Measurements from ENCODE around the gene C17orf78.
A peak's percentile ranks its signal among the peaks of the same experiment; 100 is the strongest.
"Not testable (repeated sequence)": the region's sequence is repeated elsewhere in the genome, so short reads cannot be mapped to it uniquely, and the experiment has no call there.

The C17orf78 gene

DNA sequence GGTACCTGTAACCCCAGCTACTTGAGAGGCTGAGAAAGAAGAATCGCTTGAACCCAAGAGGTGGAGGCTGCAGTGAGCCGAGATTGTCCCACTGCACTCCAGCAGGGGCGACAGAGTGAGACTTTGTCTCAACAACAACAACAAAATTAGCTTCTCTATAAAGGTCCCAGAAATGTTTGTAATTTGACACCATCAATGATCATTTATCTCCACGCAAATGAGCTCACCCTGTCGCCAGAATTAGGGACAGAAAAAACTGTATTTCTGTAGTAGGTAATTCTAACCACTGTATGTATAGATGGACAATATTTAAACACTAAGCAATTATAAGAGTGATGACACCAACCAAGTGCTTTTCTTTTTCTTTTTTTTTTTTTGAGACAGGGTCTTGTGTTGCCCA, 10.7 kb downstream of the C17orf78 start:
- no peak for DNase-seq (ENCODE audit: low spot score)

DNA sequence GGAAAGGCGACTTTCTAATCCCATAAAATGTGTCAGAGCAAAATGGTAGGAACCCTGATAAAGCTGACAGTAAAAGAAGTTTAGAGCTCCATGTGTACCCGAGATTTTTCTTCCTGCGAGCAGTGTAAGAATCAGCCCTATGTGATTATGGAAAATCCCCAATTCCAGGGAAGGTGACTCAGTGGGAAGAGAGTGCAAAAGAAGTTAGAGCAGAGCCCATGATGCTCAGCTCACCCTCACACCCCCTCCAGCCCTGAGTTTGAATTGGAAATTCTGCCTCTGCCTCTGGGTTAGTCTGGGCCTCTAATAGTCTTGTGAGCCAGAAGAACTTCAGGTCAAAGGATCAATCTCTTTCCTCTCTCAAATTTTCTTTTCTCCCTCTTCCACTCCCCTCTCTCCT, 12.5 kb downstream of the C17orf78 start:
- DNase-seq (ENCODE audit: low spot score): no peak

DNA sequence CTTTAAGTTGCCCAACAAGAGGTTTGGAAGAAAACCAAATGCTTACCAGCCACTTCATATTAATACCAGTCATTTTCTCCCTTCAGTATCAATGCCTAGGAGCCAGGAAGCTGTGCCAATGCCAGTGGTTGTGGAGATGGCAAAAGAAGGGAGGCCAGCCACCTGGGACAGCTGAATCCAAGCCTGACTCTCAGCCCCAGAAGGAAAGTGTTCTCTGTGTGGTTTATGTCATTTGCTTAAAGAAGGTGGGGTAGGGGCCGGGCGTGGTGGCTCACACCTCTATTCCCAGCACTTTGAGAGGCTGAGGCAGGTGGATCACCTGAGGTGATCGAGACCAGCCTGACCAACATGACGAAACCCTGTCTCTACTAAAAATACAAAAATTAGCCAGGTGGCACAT, 13.4 kb downstream of the C17orf78 start:
- no peak for DNase-seq (ENCODE audit: low spot score)

DNA sequence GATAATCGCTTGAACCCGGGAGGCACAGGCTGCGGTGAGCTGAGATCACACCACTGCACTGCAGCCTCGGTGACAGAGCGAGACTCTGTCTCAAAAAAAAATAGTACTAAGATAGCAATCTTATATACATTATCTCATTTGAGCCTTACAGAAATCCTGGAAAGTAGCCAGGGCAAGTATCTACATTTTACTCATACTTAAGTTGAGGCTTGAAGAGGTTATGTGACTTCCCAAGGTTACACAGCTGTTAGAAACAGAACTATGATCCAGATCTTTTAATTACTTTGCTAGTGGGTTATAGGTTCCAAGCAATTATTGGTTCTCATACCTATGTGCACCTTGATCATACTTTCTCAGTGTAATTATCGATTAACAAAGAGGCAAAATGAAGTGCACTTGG, 15.4 kb downstream of the C17orf78 start:
- no peak for DNase-seq (ENCODE audit: low spot score)

DNA sequence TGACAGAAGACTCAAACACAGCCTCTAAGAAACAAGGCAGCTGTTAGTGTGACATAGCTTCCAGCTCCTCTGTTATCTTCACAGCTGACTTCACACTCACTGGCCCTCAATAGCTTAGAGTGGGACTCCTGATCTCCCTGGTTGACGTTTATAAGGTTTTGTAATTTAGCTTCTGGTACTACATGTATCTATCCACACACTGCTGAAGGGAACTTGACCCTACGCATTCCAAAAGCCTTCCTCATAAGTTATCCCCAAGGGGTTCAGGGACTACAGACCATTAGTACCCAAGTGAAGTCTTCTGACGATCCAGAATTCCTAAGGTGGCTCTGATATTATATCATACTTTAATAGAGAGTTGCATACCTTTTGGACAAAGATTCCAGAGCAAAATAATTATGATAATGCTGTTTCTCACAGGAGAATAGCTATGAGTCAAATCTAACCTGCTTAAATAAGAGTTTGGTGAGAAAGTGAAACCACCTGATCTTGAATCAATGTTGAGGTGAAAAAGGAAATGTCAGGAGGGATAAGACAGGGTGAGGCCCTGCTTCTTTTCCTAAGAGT, 16.3 kb downstream of the C17orf78 start:
- no peak for DNase-seq (ENCODE audit: low spot score)

DNA sequence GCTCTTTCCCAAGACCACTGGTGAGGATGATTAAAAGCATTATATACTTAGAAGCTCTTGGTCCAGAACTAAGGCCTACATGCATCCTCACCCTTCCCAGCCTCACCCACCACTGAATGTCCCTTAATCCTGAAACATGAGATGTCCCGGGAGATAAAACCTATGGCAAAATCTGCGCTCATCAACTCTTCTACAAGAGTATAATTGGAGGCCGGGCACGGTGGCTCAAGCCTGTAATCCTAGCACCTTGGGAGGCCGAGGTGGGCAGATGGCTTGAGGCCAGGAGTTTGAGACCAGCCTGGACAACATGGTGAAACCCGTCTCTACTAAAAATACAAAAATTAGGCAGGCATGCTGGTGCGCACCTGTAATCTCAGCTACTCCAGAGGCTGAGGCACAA, 17.6 kb downstream of the C17orf78 start:
- no peak for DNase-seq (ENCODE audit: low spot score)

DNA sequence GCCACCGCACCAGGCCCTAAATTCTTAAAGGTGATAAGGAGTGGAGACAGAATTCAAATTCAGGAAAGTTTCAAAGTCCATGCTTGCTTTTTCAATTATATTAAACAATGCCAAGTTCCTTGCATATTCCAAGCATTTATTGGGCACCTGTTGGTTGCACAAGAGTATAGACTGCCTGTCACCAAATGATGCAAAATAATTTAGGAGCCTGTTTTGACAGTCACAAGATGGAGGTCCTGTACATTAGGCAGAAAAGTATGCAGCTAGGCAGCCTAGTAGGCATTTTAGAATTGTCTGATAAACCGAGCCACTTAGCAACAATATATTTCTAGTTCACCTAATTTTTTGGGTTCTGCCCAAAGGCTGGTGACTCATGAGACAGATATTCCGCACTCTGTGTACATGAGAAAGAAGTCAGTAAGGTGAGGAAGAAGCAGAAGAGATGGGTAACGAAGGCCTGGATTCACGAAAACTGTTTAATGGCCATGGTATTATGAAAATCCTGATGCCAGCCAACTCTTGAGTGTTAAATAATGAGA, 23.5 kb downstream of the C17orf78 start:
- DNase-seq (ENCODE audit: low spot score): no peak

DNA sequence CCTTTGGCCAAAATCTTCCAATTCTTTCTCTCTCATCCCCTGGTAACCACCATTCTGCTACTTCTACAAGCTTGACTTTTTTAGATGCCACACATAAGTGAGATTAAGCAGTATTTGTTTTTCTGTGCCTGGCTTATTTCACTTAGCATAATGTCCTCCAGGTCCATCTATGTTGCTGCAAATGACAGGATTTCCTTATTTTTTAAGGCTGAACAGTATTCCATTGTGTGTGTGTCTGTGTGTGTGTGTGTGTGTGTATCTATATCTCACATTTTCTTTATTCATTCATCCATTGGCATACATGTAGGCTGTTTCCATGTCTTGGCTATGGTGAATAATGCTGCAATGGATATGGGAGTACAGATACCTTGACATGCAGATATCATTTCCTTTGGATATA, 24.7 kb downstream of the C17orf78 start:
- no peak for DNase-seq (ENCODE audit: low spot score)

DNA sequence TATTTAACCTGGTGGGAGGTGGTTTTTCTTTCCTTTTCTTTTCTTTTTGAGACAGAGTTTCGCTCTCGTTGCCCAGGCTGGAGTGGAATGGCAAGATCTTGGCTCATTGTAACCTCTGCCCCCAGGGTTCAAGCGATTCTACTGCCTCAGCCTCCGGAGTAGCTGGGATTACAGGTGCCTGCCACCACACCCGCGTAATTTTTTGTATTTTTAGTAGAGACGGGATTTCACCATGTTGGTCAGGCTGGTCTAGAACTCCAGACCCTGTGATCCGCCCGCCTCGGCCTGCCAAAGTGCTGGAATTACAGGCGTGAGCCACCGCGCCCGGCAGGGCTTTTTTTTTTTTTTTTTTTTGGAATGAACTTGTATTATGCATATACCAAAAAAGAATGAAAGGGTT, 29.7 kb downstream of the C17orf78 start:
- DNase-seq (ENCODE audit: low spot score): not testable (repeated sequence)

DNA sequence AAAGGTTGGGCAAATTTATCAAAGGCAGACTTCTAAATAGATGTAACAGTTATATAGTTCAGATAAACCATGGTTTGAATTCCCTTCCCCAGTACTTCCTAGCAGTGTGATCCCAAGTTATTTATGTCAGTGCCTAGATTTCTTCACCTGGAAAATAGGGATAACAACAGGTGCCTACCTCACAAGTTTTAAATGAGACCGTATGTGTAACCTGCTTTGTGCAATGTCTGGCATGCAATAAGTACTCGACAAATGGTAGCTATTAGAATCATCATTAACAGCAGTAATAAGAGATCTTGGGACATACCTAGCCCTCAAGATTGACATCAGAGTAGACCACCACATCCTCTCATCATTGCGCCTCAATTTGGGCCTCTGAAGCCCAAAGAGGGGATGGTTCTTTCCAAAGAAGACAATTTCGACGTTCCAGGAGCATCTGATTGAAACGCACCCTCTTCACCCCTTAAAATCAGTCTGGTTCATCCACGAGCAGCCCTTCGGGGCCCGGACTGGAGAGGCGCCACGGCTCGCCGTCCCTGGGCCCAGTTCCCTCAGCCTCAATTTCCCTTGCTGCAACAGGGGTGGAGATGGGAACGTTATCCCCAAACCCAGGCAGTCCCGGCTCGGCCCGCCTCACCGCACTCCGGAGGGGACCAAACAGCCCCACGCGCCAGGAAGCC, 30.3 kb downstream of the C17orf78 start:
- no peak for DNase-seq (ENCODE audit: low spot score)

DNA sequence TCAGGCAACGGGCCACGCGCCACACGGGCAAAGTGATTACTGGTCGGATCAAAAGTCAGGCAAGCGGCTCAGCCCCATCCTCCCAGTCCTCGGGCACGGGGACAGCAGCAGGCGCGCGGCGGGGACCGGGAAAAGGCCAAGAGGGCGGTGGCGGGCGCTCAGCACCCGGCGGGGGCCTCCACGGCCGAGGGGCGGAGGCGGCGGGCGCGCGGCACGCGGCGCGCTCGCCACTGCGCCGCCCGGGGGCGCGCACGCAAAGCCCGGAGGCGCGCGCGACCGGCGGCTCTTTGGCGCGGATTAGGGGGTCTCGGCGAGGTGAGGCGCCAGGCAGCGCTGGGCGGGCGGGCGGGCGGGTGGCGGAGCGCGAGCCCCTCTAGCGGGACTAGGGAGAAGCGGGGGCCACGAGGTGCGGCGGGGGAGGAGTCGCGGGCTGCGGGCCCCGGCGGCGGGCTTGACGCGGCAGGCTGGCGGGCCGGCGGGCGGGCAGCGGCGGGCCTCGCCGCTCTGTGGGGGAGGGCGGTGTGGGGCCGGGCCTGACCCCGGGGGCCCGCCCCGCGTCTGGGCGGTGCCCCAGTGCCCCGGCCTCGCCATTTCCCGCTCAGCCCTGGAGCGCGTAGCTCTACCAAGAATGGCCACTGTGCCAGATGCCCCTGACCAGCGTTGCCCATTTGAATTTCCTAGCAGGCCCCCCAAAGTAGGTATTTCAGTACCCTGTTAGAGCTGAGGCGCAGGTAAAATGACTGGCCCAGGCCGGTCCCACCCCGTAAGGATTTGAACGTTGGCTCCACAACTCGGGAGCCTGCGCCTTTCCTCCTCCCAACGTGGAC, 31.1 kb downstream of the C17orf78 start, which contains the start of the genes ACACA and TADA2A:
ACACA (minus strand) TSS at position 202 of the 827 bp plus-strand sequence. CDS start 537 bp downstream, outside the sequence.
TADA2A (plus strand) TSS at position 252 of the 827 bp plus-strand sequence. CDS start 4,480 bp downstream, outside the sequence.
- peak; percentile 64 for DNase-seq (ENCODE audit: low spot score)

DNA sequence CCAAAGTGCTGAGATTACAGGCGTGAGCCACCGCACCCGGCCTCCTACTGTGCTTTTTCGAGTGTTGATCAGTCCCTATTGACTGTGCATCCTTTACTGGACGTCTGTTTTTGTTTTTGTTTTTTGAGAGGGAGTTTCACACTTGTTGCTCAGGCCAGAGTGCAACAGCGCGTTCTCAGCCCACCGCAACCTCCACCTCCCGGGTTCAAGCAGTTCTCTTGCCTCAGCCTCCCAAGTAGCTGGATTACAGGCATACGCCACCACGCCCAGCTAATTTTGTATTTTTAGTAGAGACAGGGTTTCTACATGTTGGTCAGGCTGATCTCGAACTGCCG, 32.3 kb downstream of the C17orf78 start:
- DNase-seq (ENCODE audit: low spot score): not testable (repeated sequence)

DNA sequence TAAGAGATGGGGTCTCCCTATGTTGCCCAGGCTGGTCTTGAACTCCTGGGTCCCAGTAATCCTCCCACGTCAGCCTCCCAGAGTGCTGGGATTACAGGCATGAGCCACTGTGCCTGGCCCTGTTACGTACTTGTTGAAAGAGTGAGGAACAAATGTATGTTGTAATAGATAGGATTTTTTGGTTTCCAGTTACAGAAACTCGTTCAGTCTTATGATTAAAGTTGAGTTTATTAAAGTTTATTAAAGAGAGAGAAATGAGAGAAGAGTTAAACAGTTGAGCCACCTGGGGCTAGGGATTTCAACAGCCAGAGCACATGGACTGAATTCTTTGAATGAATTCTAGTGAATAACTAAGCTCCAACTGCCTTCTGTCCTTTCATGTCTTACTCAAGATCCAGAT, 34.6 kb downstream of the C17orf78 start:
- no peak for DNase-seq (ENCODE audit: low spot score)

DNA sequence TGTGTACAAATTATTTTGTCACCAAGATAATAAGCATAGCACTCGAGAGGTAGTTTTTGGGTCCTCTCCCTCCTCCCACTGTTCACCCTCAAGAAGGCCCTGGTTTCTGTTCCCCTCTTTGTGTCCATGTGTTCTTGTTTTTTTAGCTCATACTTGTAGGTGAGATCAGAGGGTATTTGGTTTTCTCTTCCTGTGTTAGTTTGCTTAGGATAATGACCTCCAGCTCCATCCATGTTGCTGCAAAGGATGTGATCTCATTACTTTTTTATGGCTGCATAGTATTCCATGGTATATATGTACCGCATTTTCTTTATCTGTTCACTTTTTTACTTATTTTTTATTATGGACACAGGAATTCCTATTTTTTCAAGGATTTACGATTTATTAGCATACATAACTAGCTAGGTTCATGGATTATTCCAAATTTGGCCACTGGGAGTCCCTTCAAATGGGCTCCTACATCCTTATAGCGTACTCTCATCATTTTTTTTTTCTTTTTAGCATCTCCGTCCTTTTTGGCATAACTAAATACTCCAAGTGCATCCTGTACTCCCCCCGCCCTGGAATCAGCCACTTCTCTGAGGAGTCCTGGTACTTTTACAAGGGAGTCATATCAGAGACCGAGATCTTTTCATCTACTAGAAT, 38.2 kb downstream of the C17orf78 start:
- no peak for DNase-seq (ENCODE audit: low spot score)

DNA sequence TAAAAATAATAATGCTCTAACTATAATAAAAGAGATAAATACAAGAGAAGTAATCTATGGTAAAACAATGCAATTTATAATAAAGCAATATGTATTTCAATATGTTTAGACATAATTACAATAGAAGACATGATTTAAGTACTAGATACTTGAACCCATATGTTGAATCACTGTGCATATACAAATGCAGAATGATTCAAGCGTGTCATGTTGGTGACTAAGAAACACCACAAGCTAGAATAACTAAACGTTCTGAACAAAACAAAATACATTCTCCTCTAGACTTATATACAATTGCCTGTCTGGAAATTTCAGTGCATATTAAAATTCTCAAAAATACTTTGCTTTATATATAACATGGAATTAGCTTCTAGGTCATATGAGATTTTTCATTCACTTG, 42.1 kb downstream of the C17orf78 start:
- no peak for DNase-seq (ENCODE audit: low spot score)

DNA sequence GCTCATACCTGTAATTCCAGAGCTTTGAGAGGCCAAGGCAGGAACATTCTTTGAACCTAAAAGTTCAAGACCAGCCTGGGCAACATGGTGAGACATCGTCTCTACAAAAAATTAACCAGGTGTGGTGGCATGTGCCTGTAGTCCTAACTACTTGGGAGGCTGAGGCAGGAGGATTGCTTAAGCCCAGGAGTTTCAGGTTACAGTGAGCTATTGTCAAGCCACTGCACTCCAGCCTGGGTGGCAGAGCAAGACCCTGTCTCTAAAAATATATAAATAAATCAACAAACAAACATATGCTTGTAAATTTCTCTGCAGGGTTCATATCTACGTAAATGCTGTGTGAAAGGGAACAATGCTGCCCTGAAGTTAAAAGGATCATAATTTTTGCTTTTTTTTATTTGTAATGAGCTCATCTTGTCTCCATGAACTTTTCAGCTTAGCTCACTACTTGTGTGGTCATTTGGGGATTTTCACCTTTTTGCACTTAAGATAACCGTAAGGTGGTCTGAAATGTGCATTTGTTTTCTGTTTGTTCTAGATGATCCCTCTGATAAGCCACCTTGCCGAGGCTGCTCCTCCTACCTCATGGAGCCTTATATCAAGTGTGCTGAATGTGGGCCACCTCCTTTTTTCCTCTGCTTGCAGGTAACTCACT, 47.3 kb downstream of the C17orf78 start:
- DNase-seq (ENCODE audit: low spot score): no peak

DNA sequence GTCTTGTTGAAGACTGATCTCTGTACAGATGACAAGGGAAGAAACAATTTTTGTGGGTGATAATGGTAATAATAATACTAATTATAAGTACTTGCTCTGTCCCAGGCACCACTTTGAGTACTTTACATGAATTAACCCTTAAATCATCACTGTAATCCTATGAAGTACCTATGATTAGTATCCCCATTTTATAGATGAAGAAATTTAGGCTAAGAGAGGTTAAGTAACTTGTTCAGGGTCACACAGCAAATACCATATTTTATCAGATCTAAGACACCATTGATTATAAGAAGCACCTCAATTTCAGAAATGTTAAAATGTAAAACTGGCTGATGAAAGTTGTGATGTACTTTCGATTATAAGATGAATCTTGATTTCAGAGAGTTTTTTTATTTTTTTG, 49.5 kb downstream of the C17orf78 start:
- no peak for DNase-seq (ENCODE audit: low spot score)

DNA sequence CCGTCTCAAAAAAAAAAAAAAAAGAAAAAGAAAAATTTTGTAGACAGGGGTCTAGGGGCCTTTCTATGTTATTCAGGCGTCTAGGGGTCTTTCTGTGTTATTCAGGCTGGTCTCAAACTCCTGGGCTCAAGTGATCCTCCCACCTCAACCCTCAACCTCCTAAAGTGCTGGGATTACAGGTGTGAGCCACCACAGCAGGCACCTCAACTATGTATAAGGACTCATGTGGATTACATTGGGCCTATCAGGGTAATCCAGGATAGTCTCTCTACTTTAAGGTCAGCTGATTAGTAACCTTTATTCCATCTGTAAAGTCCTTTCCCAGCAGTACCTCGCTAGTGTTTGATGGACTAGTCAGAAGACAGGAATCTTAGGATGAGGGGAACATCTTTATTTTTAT, 53.3 kb downstream of the C17orf78 start:
- no peak for DNase-seq (ENCODE audit: low spot score)

DNA sequence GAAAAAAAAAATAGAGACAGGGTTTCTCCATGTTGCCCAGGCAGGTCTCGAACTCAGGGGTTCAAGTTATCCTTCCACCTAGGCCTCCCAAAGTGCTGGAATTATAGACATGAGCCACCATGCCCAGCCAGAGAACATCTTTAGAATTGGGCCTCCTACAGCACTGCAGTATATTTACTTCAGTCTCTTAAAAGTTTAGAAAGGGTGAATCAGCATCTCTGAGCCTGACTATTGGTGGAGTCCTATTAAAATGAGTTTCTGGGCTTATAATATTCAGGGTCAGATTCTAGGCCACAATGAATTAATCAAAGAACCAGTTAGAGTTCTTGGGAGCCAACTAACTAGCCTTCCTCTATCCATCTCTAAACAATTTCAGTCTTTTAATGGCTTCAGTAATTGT, 53.7 kb downstream of the C17orf78 start:
- DNase-seq (ENCODE audit: low spot score): no peak

DNA sequence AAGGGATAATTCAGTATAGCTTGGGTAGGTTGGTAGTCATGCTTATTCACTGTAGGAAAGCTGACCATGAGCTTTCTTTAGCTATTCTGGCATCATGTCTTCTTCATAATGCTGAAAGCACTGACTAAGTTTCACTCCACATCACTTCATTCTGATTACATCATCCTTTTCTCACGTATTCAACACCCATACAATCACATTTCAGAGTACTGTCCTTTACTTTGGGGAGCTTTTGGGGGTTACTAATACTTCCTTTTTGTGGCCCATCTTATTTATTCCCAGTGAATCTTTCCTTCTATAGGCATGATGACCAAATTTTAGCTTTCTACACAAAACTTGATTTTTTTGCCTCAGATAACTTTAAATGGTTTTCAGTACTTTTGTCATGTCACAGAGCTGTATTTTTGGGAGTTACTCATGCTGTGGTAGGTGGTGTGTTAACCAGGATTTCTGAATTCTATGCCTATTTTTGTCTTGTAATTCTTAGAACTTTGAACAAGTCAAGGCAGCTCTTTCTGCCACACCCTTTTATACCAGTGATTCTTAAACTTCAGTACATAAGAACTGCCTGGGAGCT, 54.4 kb downstream of the C17orf78 start:
- no peak for DNase-seq (ENCODE audit: low spot score)

DNA sequence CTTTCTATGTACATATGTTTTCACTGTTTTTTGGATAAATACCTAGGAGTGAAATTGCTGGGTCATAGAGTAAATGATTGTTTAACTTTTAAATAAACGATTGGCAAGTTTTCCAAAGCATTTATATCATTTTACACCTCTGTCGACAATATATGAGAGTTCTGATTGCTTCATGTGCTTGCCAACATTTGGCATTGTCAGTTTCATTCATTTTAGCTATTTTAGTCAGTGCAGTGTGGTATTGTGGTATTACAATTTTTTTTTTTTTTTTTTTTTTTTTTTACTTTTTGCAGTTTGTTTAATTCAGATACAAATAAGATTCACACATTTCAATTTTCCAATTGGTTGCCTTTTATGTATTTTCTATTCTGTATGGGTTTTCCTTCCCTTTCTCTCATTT, 56.9 kb downstream of the C17orf78 start:
- DNase-seq (ENCODE audit: low spot score): no peak

DNA sequence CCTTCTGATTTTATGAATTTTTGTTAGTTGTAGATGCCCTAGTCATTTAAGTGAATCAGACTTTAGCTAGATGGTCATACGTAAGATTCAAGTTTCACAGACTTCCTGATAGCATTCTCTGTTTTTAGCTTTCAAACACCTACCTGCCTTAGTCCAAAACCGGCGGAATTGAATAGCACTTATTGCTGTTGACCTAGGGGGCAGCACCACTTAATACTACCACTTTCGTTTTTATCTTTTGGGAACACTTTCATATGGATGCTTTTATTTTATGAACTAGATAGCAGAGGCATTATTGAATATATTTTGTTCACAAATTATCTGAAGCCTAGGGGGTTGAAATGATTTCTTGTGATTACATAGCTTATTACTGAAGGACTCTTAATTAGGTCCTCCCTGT, 62.4 kb downstream of the C17orf78 start:
- DNase-seq (ENCODE audit: low spot score): no peak

Data from CD4-positive, alpha-beta T cell treated with Interleukin-6 at 100 ng/mL for 8 hours (primary cell).